Activated T-helper 17 cell treated with anti-CD3 and anti-CD28 coated beads, Interleukin-2, amount 50 U/mL, for 72 hours (primary cell): ENCODE results near the gene MTOR. TPM values are rescaled to one million over a fixed set of nuclear protein-coding genes. Genes with fewer than 3 reads are reported as not detected.
"Not testable (repeated sequence)": the region's sequence is repeated elsewhere in the genome, so short reads cannot be mapped to it uniquely, and the experiment has no call there.

Source experiments
- ATAC-seq: fragments of 150-1000 bp; cut with Tn5 transposase; replicated peaks from 2 replicates; pipeline ENCODE4 v1.10.0; 2021; ENCODE audit warnings: mild to moderate bottlenecking, moderate library complexity
- H3K27ac Mint-ChIP-seq: one replicate; pipeline ENCODE4 v1.8.0; 2022; ENCODE audit warnings: mixed read lengths
- H3K27me3 Mint-ChIP-seq: one replicate; pipeline ENCODE4 v1.8.0; 2022; ENCODE audit warnings: mixed read lengths
- H3K36me3 Mint-ChIP-seq: one replicate; pipeline ENCODE4 v1.8.0; 2022; ENCODE audit warnings: low read depth, mild to moderate bottlenecking, mixed read lengths
- H3K4me1 Mint-ChIP-seq: one replicate; pipeline ENCODE4 v1.8.0; 2022; ENCODE audit warnings: mixed read lengths
- H3K4me3 Mint-ChIP-seq: one replicate; pipeline ENCODE4 v1.8.0; 2022; ENCODE audit warnings: mild to moderate bottlenecking, mixed read lengths
- H3K9me3 Mint-ChIP-seq: one replicate; pipeline ENCODE4 v1.8.0; 2022; ENCODE audit warnings: mixed read lengths
- total RNA-seq, 2 donors: library from RNA; stranded (reverse); gene quantifications; one replicate each; pipeline ENCODE4 v1.2.3, GENCODE V29; 2022

Gene MTOR
- total RNA-seq, 2 donors from 2014 or later, result 22.4 to 38.0 TPM

GRCh38 chr1:11286735-11287410 is 24.5 kb upstream of the MTOR start:
- ATAC-seq, result no peak
- Mint-ChIP-seq H3K27ac (peak overlapping the region; percentile 85), H3K9me3 (no peaks in the 10 kb centered on the region), H3K27me3 (no peaks in the 10 kb centered on the region), H3K4me3 (no peak overlapping the region), H3K4me1 (peaks cover 31% of the 10 kb centered on the region), H3K36me3 (peaks cover 81% of the 10 kb centered on the region)

- peaks cover 81% of the 10 kb centered on the region for H3K36me3 Mint-ChIP-seq
- peak overlapping the region; percentile 85 for H3K27ac Mint-ChIP-seq
- peaks cover 31% of the 10 kb centered on the region for H3K4me1 Mint-ChIP-seq
- no peak for ATAC-seq
- H3K27me3 Mint-ChIP-seq, result no peaks in the 10 kb centered on the region
- H3K9me3 Mint-ChIP-seq, result no peaks in the 10 kb centered on the region
- H3K4me3 Mint-ChIP-seq, result peak overlapping the region; percentile 50
Measured at GRCh38 chr1:11285883-11286734, 23.8 kb upstream of the MTOR start.

DNA sequence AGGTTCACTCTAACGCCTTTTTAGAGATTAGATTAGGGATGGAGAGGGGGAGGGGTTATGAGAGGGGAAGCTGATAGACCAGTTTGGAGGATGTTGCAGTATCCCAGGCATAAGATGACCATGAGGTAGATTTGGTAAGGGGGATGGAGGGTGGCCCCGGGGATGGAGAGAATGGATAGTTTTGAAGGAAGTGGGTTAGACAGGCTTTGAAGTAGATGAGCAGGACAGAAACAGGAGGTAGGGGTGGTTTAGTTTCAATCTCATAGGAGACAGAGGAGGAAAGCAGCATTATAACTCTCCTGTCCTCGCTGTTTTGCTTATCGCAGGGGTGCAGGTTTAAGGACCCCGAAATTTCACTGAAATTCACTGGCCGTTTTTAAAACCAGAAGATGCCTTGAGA is 22.4 kb upstream of the MTOR start:
- peaks cover 81% of the 10 kb centered on the region for H3K36me3 Mint-ChIP-seq
- H3K4me1 Mint-ChIP-seq, result peaks cover 41% of the 10 kb centered on the region
- ATAC-seq, result peak; percentile 61
- H3K27me3 Mint-ChIP-seq, result no peaks in the 10 kb centered on the region
- peak overlapping the region; percentile 50 for H3K4me3 Mint-ChIP-seq
- peak overlapping the region; percentile 85 for H3K27ac Mint-ChIP-seq
- no peaks in the 10 kb centered on the region for H3K9me3 Mint-ChIP-seq

DNA sequence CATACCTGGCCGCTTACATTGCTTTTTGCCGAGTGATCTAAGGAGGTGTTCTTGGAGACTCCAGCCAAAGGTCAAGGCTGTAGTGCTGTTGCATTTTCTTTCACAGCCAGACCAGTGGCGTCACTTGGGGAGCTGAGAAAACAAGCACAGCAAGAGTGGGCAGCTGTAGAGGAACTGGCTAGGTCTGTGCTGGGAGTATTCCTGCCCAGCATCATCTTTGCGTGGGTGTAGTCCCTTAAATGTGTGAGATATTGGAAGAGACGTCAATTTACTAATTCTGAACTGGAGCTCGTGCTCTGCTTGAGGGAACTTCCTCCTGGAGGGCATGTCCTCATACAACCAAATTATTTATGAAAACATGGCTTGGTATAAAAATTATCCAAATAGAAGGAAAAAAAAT is 20.8 kb upstream of the MTOR start:
- peak overlapping the region; percentile 50 for H3K4me3 Mint-ChIP-seq
- H3K27ac Mint-ChIP-seq, result peak overlapping the region; percentile 85
- peaks cover 44% of the 10 kb centered on the region for H3K4me1 Mint-ChIP-seq
- ATAC-seq, result no peak
- H3K36me3 Mint-ChIP-seq, result peaks cover 82% of the 10 kb centered on the region
- no peaks in the 10 kb centered on the region for H3K27me3 Mint-ChIP-seq
- no peaks in the 10 kb centered on the region for H3K9me3 Mint-ChIP-seq

- H3K27ac Mint-ChIP-seq, result peak overlapping the region; percentile 70
- H3K36me3 Mint-ChIP-seq, result peaks cover 87% of the 10 kb centered on the region
- H3K4me1 Mint-ChIP-seq, result peaks cover 44% of the 10 kb centered on the region
Measured at GRCh38 chr1:11281518-11282331, 19.4 kb upstream of the MTOR start.

GRCh38 chr1:11280719-11281376 is 18.5 kb upstream of the MTOR start:
- H3K36me3 Mint-ChIP-seq, result peaks cover 87% of the 10 kb centered on the region
- H3K9me3 Mint-ChIP-seq, result no peaks in the 10 kb centered on the region
- peak overlapping the region; percentile 52 for H3K4me3 Mint-ChIP-seq
- H3K4me1 Mint-ChIP-seq, result peaks cover 46% of the 10 kb centered on the region
- ATAC-seq, result peak; percentile 54
- H3K27me3 Mint-ChIP-seq, result no peaks in the 10 kb centered on the region
- H3K27ac Mint-ChIP-seq, result peak overlapping the region; percentile 70

More at GRCh38 chr1:11281518-11282331, 19.4 kb upstream of the MTOR start:
- Mint-ChIP-seq H3K27me3 (no peaks in the 10 kb centered on the region), H3K9me3 (no peaks in the 10 kb centered on the region), H3K4me3 (peak overlapping the region; percentile 52)
- ATAC-seq, result no peak

DNA sequence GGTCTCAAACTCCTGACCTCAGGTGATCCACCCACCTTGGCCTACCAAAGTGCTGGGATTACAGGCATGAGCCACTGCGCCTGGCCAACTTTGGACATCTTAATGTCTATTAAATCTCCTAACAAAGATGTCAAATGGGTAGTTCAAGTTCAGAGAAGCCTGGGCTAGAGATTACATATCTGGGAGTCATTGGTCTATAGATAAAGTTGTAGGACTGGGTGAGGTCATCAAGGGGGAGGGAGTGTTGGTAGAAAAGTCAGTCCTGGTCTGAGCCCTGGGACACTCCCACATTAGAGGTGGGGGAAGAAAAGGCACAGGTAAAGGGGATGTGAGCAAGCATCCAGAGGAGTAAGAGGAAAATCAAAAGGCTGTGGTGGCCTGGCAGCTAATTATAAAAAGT is 17.3 kb upstream of the MTOR start:
- ATAC-seq, result peak; percentile 45
- Mint-ChIP-seq H3K9me3 (no peaks in the 10 kb centered on the region), H3K36me3 (peaks cover 87% of the 10 kb centered on the region), H3K27me3 (no peaks in the 10 kb centered on the region), H3K4me3 (peak overlapping the region; percentile 52), H3K4me1 (peaks cover 45% of the 10 kb centered on the region), H3K27ac (peak overlapping the region; percentile 70)

- H3K27ac Mint-ChIP-seq, result peak overlapping the region; percentile 70
- no peaks in the 10 kb centered on the region for H3K9me3 Mint-ChIP-seq
- peak overlapping the region; percentile 52 for H3K4me3 Mint-ChIP-seq
- peaks cover 88% of the 10 kb centered on the region for H3K36me3 Mint-ChIP-seq
- no peaks in the 10 kb centered on the region for H3K27me3 Mint-ChIP-seq
- ATAC-seq, result no peak
- peaks cover 42% of the 10 kb centered on the region for H3K4me1 Mint-ChIP-seq
Measured at GRCh38 chr1:11279152-11279551, 16.8 kb upstream of the MTOR start.

DNA sequence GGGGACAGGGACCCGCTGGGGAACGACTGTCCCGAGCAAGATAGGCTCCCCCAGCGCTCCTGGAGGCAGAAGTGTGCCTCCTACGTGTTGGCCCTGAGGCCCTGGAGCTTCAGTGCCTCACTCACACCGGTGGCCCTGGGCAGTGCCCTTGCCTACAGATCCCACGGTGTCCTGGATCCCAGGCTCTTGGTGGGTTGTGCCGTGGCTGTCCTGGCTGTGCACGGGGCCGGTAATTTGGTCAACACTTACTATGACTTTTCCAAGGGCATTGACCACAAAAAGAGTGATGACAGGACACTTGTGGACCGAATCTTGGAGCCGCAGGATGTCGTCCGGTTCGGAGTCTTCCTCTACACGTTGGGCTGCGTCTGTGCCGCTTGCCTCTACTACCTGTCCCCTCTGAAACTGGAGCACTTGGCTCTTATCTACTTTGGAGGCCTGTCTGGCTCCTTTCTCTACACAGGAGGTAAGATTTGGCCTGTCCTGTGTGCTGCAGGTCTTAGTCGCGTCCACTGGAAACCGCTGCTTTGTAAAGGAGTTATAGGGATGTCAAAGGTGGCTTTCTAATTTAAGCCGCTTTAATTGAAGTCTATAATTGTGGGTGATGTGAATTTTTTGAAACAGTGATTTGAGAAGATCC is 11.4 kb upstream of the MTOR start:
- peak overlapping the region; percentile 76 for H3K4me3 Mint-ChIP-seq

DNA sequence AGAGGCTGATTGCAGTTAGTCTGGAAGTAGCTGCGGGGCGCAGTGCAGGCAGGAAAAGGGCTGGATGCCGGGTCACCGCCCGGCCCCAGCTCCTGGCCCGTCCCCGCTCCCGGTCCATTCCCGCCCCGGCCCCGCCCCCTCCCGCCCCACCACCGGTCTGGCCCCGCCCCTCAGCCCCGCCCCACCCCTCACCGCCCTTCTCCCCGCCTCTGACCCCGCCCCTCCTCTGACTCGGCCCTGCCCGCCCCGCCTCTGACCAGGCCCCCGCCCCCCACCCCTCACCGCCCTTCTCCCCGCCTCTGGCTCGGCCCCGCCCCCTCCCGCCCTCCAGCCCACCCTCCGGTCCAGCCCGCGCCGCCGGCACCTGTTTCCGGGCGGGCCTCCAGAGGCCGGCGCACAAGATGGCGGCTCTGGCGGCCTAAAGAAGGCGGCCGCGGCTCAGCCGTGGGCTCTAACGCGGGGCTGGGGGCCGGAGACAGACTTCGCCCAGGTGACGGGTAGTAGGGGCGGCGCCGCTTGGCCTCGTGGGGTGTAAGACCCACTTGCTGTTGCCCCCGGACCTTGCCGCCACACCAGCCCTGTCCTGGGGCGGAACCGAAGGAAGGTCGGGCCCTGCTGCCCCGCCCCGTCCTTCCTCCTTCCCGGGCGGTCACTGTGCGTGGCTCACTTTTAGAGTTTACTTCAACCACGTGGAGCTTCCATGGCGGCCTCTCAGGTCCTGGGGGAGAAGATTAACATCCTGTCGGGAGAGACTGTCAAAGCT is 10.7 kb upstream of the MTOR start, which contains the start of gene UBIAD1:
UBIAD1 (plus strand) TSS at position 367 of the 763 bp plus-strand sequence; CDS start at position 701, 334 bp downstream.
- no peaks in the 10 kb centered on the region for H3K9me3 Mint-ChIP-seq
- peak within 1 kb of the TSS; percentile 76 for H3K4me3 Mint-ChIP-seq
- H3K4me1 Mint-ChIP-seq, result peaks cover 13% of the 10 kb centered on the region
- H3K36me3 Mint-ChIP-seq, result peaks cover 40% of the 10 kb centered on the region
- H3K27me3 Mint-ChIP-seq, result no peaks in the 10 kb centered on the region
- H3K27ac Mint-ChIP-seq, result peak within 1 kb of the TSS; percentile 93
- ATAC-seq, result peak; percentile 92

More for the DNA sequence above, 11.4 kb upstream of the MTOR start:
- Mint-ChIP-seq H3K27ac (peak overlapping the region; percentile 93), H3K27me3 (no peaks in the 10 kb centered on the region), H3K9me3 (no peaks in the 10 kb centered on the region), H3K4me1 (peaks cover 13% of the 10 kb centered on the region), H3K36me3 (peaks cover 47% of the 10 kb centered on the region)
- ATAC-seq, result peak; percentile 57

DNA sequence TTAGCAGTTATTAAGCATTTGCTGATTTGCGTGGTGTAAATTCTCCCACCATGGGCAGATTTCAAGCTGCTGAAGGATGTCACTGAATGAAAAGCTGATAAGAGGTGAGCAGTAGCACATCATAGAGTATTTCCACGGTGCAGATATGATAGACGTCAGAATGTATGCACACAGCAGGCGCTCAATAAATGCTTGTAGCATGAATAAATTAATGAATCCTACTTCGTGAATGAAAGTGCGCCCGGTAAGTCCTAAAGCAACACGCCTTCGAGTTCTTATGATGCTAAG is 10.1 kb upstream of the MTOR start:
- peak overlapping the region; percentile 76 for H3K4me3 Mint-ChIP-seq
- no peak for ATAC-seq
- H3K36me3 Mint-ChIP-seq, result peaks cover 34% of the 10 kb centered on the region
- no peak overlapping the region for H3K27ac Mint-ChIP-seq
- H3K4me1 Mint-ChIP-seq, result peaks cover 13% of the 10 kb centered on the region
- no peaks in the 10 kb centered on the region for H3K9me3 Mint-ChIP-seq
- H3K27me3 Mint-ChIP-seq, result no peaks in the 10 kb centered on the region

GRCh38 chr1:11267350-11268337 is 5.3 kb upstream of the MTOR start:
- not testable (repeated sequence) for H3K27me3 Mint-ChIP-seq, H3K9me3 Mint-ChIP-seq, H3K4me1 Mint-ChIP-seq, H3K36me3 Mint-ChIP-seq, ATAC-seq, H3K27ac Mint-ChIP-seq, H3K4me3 Mint-ChIP-seq
